Stomach (tissue), 9 donors: ENCODE data around the gene HEMK1. TPM values are rescaled to one million over a fixed set of nuclear protein-coding genes. Genes with fewer than 3 reads are reported as not detected.
A peak's percentile ranks its signal among the peaks of the same experiment; 100 is the strongest.

Experiments
- DNase-seq, 2 donors: peaks; one replicate each; pipeline versions ENCODE4 v3.0.0 to v3.0.0-alpha.2; 2013 to 2019
- H3K27ac ChIP-seq, 5 donors: fragments of 200-600 bp in 4 of 5; sonication (generic) in 4 of 5; one replicate each; pipeline ENCODE4 v1.5.1; 2013 to 2019; ENCODE audit warnings: mild to moderate bottlenecking in 1 of 5, moderate library complexity in 1 of 5
- H3K27me3 ChIP-seq, 3 donors: fragments of 200-600 bp; sonication (generic); one replicate each; pipeline ENCODE4 v1.5.1; 2017 to 2019; ENCODE audit warnings: mixed run types in 1 of 3
- H3K36me3 ChIP-seq, 4 donors: fragments of 200-600 bp; sonication (generic); 1 replicate in 3 of 4; 2 replicates in 1 of 4; pipeline ENCODE4 v1.5.1; 2016 to 2019
- H3K4me1 ChIP-seq, 4 donors: fragments of 200-600 bp; sonication (generic); one replicate each; pipeline ENCODE4 v1.5.1; 2016 to 2019
- H3K4me3 ChIP-seq, 4 donors: fragments of 200-600 bp; sonication (generic) in 3 of 4; one replicate each; pipeline ENCODE4 v1.5.1; 2016 to 2019; ENCODE audit warnings: mild to moderate bottlenecking in 1 of 4
- H3K9me3 ChIP-seq, 4 donors: fragments of 200-600 bp; sonication (generic); one replicate each; pipeline ENCODE4 v1.5.1; 2016 to 2019
- EP300 ChIP-seq: sonication (generic); formaldehyde crosslinking; IDR thresholded peaks from one replicate; pipeline ENCODE4 v1.6.1; 2017; ENCODE audit warnings: antibody characterized with exemption
- POLR2A ChIP-seq, 4 donors: fragments of 450-650 bp; IDR thresholded peaks; one replicate each; pipeline ENCODE4 v1.6.1; 2016; ENCODE audit warnings: antibody characterized with exemption in 4 of 4, control low read depth in 2 of 4, mild to moderate bottlenecking in 1 of 4, moderate library complexity in 1 of 4
- POLR2AphosphoS5 ChIP-seq, 3 donors: sonication (generic); formaldehyde crosslinking; IDR thresholded peaks; one replicate each; pipeline ENCODE4 v1.6.1; 2016; ENCODE audit warnings: antibody characterized with exemption in 3 of 3
- WGBS, 5 donors: extraction: QIAGEN DNeasy Blood & Tissue Kit in 3 of 5; methylation state at CpG; one replicate each; pipeline versions ENCODE4 v1.1.5 to v1.1.7; 2013 to 2018; 5-methylcytosine and 5-hydroxymethylcytosine counted together
- intact Hi-C: fragments of 100-400 bp; cut with DNase I; formaldehyde crosslinking; loops from one replicate; pipeline ENCODE4 v1.15.1; 2023; ENCODE audit warnings: low total_unique reads
- polyA plus RNA-seq, 3 donors: library from polyadenylated mRNA; stranded (reverse); fragments of 200-250 nt; gene quantifications; one replicate each; pipeline ENCODE4 v1.2.3, GENCODE V29; 2013
- total RNA-seq, 5 donors: library from RNA; depleted of rRNA; stranded (reverse); fragments of >200 nt; gene quantifications; one replicate each; pipeline versions ENCODE4 v1.1.0 to v1.2.3, GENCODE V29; 2014 to 2016
- TF ChIP-seq, protein P1 (sequence below), 7 experiments: fragments of 450-650 bp in 4 of 7; fragments of 200-600 bp in 3 of 7; sonication (generic) in 3 of 7; IDR thresholded peaks; one replicate each; pipeline ENCODE4 v1.5.1; 2016 to 2019; ENCODE audit warnings: antibody characterized with exemption in 7 of 7, control low read depth in 2 of 7, mild to moderate bottlenecking in 1 of 7
- donor health status: healthy with polysubstance abuse.
- donor health status: Bipolar disorder and iron deficiency.
- donor health status: healthy.

The HEMK1 gene
- total and polyA plus RNA-seq, 8 donors: 5.8 to 24.8 (median 13.7) TPM

DNA sequence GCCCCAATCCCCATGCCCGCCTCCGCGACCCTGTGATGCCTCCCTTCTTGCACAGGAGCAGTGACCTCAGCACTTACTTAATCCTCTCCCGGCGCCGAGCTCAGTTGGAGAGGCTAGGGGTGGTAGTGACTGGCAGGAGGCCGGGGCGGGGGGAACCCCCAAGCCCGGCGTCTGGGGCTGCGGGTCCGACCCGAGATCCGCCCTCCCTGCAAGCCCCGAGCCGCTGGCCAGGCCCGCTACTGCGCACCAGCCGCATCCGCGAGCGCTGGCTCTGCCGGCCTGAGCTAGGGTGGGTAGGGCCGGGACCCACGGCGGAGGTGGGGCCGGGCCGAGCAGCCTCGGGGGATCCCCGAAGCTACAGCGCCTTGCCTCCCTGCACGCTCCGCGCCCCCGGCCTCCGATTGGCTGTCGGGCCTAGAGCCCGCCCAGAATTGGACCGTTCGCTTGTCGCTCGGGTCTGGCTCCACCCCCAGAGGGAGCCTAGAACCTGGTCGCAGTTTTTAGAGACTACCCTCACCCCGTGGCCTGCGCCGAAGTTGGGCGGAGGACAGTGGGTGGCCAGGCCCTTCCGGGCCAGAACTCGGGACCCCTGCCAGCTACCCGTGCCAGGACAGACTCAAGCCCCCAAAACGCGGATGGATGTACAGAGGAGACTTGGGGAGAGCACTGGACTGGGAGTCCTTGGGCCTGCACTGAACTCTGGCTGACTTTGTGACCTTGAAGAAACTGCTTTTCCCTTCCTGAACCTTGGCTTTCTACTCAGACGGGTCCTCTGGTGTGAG lies 1.7 kb upstream of the HEMK1 start, which contains the start of gene C3orf18:
Gene C3orf18, minus strand, starts transcription at position 362 of the 782 bp plus-strand sequence. CDS start 2,048 bp downstream, outside the sequence.
- H3K4me3 ChIP-seq: peak within 1 kb of the TSS; percentile 56 to 82 (median 74)
- 2 to 5% (median 3%) methylated on average over 14 to 53 of the region's 53 CpGs for WGBS, 5 donors
- peak within 1 kb of the TSS; percentile 63 to 92 (median 87) for H3K27ac ChIP-seq
- TF ChIP-seq EP300 (no peak), POLR2A (IDR thresholded peaks at IDR 0.05) (no peak), POLR2AphosphoS5 (IDR thresholded peaks at IDR 0.05) (peak in 2 of 3 donors; percentile 32 to 45)
- TF ChIP-seq, protein P1, sequence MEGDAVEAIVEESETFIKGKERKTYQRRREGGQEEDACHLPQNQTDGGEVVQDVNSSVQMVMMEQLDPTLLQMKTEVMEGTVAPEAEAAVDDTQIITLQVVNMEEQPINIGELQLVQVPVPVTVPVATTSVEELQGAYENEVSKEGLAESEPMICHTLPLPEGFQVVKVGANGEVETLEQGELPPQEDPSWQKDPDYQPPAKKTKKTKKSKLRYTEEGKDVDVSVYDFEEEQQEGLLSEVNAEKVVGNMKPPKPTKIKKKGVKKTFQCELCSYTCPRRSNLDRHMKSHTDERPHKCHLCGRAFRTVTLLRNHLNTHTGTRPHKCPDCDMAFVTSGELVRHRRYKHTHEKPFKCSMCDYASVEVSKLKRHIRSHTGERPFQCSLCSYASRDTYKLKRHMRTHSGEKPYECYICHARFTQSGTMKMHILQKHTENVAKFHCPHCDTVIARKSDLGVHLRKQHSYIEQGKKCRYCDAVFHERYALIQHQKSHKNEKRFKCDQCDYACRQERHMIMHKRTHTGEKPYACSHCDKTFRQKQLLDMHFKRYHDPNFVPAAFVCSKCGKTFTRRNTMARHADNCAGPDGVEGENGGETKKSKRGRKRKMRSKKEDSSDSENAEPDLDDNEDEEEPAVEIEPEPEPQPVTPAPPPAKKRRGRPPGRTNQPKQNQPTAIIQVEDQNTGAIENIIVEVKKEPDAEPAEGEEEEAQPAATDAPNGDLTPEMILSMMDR (IDR thresholded peaks at IDR 0.05): peak in 1 of 7 experiments; percentile 9
- H3K27me3 ChIP-seq: no peaks in the 10 kb centered on the region
- intact Hi-C loops: no loop called here
- H3K36me3 ChIP-seq: no peaks in the 10 kb centered on the region
- H3K4me1 ChIP-seq: peaks cover 23 to 54% (median 49%) of the 10 kb centered on the region in 4 donors
- H3K9me3 ChIP-seq: no peaks in the 10 kb centered on the region
- peak; percentile 95 to 97 for DNase-seq

DNA sequence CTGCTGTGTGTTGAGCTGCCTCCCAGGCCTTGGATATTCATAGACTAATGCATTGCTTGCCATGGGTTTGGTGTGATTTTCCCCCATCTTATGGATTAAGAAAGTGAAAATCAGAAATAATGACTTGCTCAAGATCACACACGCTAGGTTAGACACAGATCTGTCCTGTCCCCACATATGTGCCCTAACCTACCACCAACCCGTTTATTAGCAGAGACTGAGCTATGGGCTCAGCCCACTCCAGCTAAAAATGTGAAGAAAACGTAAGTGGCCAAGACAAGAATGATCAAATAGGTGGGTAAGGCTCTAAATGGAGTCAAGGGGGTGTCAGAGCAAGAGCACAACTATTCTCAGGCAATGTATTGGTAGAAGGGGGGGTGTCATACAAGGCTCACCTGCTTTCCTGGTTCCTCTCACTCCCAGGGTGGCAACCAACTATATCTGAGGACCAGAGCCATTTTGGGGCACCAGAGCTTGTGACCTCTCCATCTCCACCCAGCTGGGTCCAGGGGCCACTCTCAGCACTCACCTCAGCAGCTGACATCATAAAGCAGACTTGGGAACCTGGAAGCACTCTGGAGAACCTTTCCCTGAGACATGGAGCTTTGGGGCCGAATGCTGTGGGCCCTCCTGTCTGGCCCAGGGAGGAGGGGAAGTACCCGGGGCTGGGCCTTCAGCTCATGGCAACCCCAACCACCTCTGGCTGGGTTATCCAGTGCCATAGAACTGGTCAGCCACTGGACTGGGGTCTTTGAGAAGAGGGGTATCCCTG lies 1.4 kb downstream of the HEMK1 start:
- intact Hi-C loops: loop anchor here (5.0 kb wide), 1 partner anchor 42 kb away; the partner anchor contains the start of gene CISH
- WGBS, 5 donors: 72 to 89% (median 80%) methylated on average over 5 of the region's 5 CpGs
- DNase-seq: no peak
- Histone ChIP-seq H3K9me3 (no peaks in the 10 kb centered on the region), H3K4me1 (peaks cover 23 to 61% (median 46%) of the 10 kb centered on the region in 4 donors), H3K36me3 (peaks cover 5 to 25% (median 14%) of the 10 kb centered on the region in 4 donors), H3K4me3 (peak overlapping the region in 1 of 4 donors; percentile 82), H3K27me3 (no peaks in the 10 kb centered on the region), H3K27ac (peak overlapping the region in 4 of 5 donors; percentile 86 to 92 (median 90))
- no peak for TF ChIP-seq POLR2AphosphoS5 (IDR thresholded peaks at IDR 0.05)
- TF ChIP-seq, protein P1 (IDR thresholded peaks at IDR 0.05): no peak
- TF ChIP-seq EP300: no peak
- no peak for TF ChIP-seq POLR2A (IDR thresholded peaks at IDR 0.05)

DNA sequence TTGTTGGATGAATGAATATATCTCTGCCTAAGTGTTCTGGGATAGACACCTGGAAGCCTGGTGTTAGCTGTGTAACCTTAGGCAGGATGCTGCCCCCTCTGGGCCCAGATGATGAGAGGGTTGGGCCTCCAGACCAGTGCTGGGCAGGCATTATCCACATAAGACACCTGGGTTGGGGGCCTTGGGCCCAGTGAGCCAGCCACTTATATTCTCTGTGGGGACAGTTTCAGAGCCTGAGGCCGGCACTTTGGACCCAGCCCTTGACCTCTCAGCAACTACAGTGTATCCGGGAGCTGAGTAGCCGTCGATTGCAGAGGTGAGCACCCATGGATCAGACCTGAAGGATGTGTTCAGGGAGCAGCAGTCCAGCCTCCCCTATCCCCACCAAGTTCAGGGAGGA lies 2.2 kb downstream of the HEMK1 start:
- H3K36me3 ChIP-seq: peaks cover 5 to 33% (median 22%) of the 10 kb centered on the region in 4 donors
- whole genome bisulfite sequencing, 5 donors: 64 to 89% (median 72%) methylated on average over 4 of the region's 4 CpGs
- peak overlapping the region in 1 of 5 donors; percentile 86 for H3K27ac ChIP-seq
- H3K4me3 ChIP-seq: no peak overlapping the region
- H3K27me3 ChIP-seq: no peaks in the 10 kb centered on the region
- H3K9me3 ChIP-seq: no peaks in the 10 kb centered on the region
- TF ChIP-seq POLR2A (IDR thresholded peaks at IDR 0.05): no peak
- TF ChIP-seq POLR2AphosphoS5 (IDR thresholded peaks at IDR 0.05): no peak
- TF ChIP-seq, protein P1 (IDR thresholded peaks at IDR 0.05): no peak
- TF ChIP-seq EP300: no peak
- DNase-seq: no peak
- peaks cover 23 to 57% (median 41%) of the 10 kb centered on the region in 4 donors for H3K4me1 ChIP-seq
- intact Hi-C loops: loop anchor here (5.0 kb wide), 1 partner anchor 41 kb away; the partner anchor contains the start of gene CISH

DNA sequence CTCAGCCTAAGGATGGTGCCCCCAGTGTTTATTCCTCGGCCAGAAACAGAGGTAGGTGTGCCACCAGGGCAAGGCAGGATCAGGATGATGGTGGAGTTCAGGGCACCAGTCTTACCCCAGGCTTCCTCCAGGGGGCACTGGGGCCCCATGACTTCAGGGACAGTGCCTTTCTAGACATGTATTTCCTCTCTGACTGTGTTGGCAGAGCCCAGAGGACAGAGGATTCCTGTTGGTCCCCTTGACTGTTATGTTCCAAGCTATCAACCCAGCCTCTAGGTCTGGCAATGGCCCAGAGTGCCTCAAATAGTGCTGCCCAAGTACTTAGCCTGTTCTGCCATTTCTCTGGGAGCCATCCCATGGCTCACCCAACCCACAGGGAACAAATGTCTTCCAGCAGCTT lies 2.8 kb downstream of the HEMK1 start:
- H3K27ac ChIP-seq: peak overlapping the region in 4 of 5 donors; percentile 24 to 86 (median 38)
- TF ChIP-seq EP300 (no peak), POLR2A (IDR thresholded peaks at IDR 0.05) (no peak), POLR2AphosphoS5 (IDR thresholded peaks at IDR 0.05) (peak in 1 of 3 donors; percentile 64)
- TF ChIP-seq, protein P1 (IDR thresholded peaks at IDR 0.05): peak in 5 of 7 experiments; percentile 88 to 95 (median 90)
- no peak overlapping the region for H3K4me3 ChIP-seq
- no peaks in the 10 kb centered on the region for H3K27me3 ChIP-seq
- H3K36me3 ChIP-seq: peaks cover 5 to 40% (median 29%) of the 10 kb centered on the region in 4 donors
- H3K4me1 ChIP-seq: peaks cover 23 to 51% (median 34%) of the 10 kb centered on the region in 4 donors
- 8 to 16% (median 14%) methylated on average over 1 of the region's 1 CpG; no CpG with 5 or more reads in 1 of the 5 donors for WGBS, 5 donors
- no peaks in the 10 kb centered on the region for H3K9me3 ChIP-seq
- DNase-seq: peak; percentile 80 to 91
- intact Hi-C loops: loop anchor here (5.0 kb wide), 1 partner anchor 40 kb away; the partner anchor contains the start of gene CISH
